Erythroblast (primary cell): ENCODE results near the gene WDR70.

Experiments
- GATA1 ChIP-seq: IDR thresholded peaks from 2 replicates; pipeline ENCODE4 v1.6.1; 2011; ENCODE audit warnings: low read depth, mild to moderate bottlenecking, control low read depth, low read length, moderate library complexity
- POLR2A ChIP-seq: IDR thresholded peaks from 2 replicates; pipeline ENCODE4 v1.6.1; 2011; ENCODE audit warnings: mild to moderate bottlenecking, low read length

DNA sequence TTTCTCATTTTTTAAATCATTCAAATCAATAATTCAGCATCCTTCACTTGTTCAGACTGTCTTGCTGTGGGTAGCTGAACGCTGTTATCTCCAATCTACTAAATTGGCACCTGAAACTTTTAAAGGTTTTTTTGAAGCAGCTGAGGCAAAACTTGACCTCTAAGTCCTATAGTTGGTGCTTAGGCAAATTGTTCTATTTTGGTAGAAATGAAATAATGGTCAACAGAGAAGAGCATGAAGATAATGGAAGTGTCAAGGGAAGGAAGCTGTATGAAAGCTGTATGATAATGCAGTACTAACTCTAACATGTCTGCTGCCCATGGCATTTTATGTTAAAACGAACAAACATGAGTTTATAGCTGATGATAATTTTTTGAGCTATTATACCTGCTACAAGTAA lies 322.8 kb downstream of the WDR70 start:
- TF ChIP-seq POLR2A (no peak), GATA1 (no peak)
